ENCODE data around the gene SEC11C. TPM values are rescaled to one million over a fixed set of nuclear protein-coding genes. Genes with fewer than 3 reads are reported as not detected.

SEC11C gene
- polyA plus RNA-seq (2011; rRNA removed) (51.4 and 94.9 TPM in 2 replicates), polyA plus RNA-seq (2017; fragmentation: RNase III; extraction: RNeasy Plus Mini Kit Qiagen cat#74134 plus additional on column Dnase treatment) (65.1 to 71.1 TPM (median 66.5 TPM) in 3 replicates), polyA minus RNA-seq (2011; rRNA and poly(A)+ RNA removed) (6.5 and 7.8 TPM in 2 replicates)
- 32.9 and 34.4 TPM in 2 replicates for polyA plus RNA-seq (2012; cell fraction: cytosol; rRNA removed)
- polyA plus RNA-seq (2012; cell fraction: nucleus; rRNA removed) = 12.5 and 13.5 TPM in 2 replicates

DNA sequence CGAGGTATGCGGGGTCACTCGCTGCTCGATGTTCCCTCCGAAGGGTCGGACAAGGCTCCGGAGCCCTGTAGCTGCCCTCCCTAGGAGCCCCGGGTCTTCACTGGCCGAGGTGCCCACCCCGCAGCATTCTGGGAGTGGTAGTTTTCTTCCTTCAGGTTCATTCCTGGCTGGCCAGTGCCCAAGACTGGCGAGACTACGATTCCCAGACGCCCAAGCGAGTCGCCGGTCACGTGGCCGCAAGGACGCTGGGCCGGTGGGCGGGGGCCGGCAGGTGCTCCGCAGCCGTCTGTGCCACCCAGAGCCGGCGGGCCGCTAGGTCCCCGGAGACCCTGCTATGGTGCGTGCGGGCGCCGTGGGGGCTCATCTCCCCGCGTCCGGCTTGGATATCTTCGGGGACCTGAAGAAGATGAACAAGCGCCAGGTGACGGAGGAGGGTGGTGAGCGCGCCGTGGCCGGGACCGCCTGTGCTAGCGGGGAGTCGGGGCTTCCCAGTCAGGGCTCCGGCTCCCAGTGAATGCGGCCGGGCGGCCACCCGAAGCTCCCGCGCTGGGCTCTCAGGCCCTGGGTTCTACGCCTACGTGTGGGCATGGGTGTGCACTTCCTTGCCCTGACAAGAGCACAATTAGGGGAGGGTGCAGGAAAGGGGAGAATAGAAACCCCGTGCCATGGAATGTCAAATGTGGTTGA, at the start of gene SEC11C:
Gene SEC11C (plus strand): TSS at position 270 of the 687 bp plus-strand sequence. CDS start 65 bp downstream, at position 335.
- ATAC-seq = peak; percentile 97 to 99
- 0% methylated on average over 6 of the region's 55 CpGs for WGBS (ENCODE audit: missing lambda C conversion rate)
- Histone ChIP-seq H3K4me1 (0 out of 3 replicates have a peak, but pooled peaks cover 3% of the 10 kb centered on the region), H3K4me3 (peak within 1 kb of the TSS; percentile 75), H3K9me3 (no peaks in the 10 kb centered on the region), H3K4me2 (peak within 1 kb of the TSS; percentile 74), H3K27ac (peak within 1 kb of the TSS; percentile 81 to 92)
- peak; percentile 89 to 94 for DNase-seq (ENCODE audit: low read depth in 1 of 2, low spot score in 1 of 2)
- CTCF ChIA-PET = interaction anchor here (0.9 kb wide), 1 partner anchor 371 kb away, joined by 4 read pairs; no protein-coding TSS in a partner anchor
- POLR2A ChIA-PET = interaction anchor here (0.8 to 1.0 kb wide), 2 partner anchors 56 to 355 kb away, joined by 3 read pairs; no protein-coding TSS in a partner anchor
- no peak for FAIRE-seq
- TF ChIP-seq KDM5A (IDR thresholded peaks at IDR 0.05) (no peak), NR3C1 (IDR thresholded peaks at IDR 0.05) (no peak), FOSB (CRISPR knock-in tag; IDR thresholded peaks at IDR 0.05) (no peak), ESRRA (IDR thresholded peaks at IDR 0.05; ENCODE audit: borderline replicate concordance, low read length) (no peak), CHD2 (IDR thresholded peaks at IDR 0.05; ENCODE audit: low read length, partially characterized antibody) (no peak), HEYL (CRISPR knock-in tag; IDR thresholded peaks at IDR 0.05) (no peak), MYC (IDR thresholded peaks at IDR 0.05; ENCODE audit: borderline replicate concordance, low read length) (no peak), FOXS1 (CRISPR knock-in tag; IDR thresholded peaks at IDR 0.05) (no peak), EHMT2 (IDR thresholded peaks at IDR 0.05; ENCODE audit: low read depth) (no peak), HOXB5 (CRISPR knock-in tag; IDR thresholded peaks at IDR 0.05) (no peak), POLR2A (IDR thresholded peaks at IDR 0.05; ENCODE audit: low read length) (peak; percentile 36; the same call in 1 of the 2 replicates), ZSCAN20 (CRISPR knock-in tag; IDR thresholded peaks at IDR 0.05) (no peak), EP300 (IDR thresholded peaks at IDR 0.05) (no peak), CBX8 (IDR thresholded peaks at IDR 0.05) (no peak), ZNF302 (CRISPR knock-in tag; IDR thresholded peaks at IDR 0.05) (no peak), JUN (IDR thresholded peaks at IDR 0.05) (peak in 1 of 2 experiments; percentile 58; a peak in 2 of 5 replicates), CEBPB (IDR thresholded peaks at IDR 0.05) (no peak), NPAS2 (CRISPR knock-in tag; IDR thresholded peaks at IDR 0.05; ENCODE audit: borderline replicate concordance) (no peak), MAFK (IDR thresholded peaks at IDR 0.05; ENCODE audit: partially characterized antibody) (no peak), RARB (CRISPR knock-in tag; IDR thresholded peaks at IDR 0.05) (no peak), PHF8 (IDR thresholded peaks at IDR 0.05; ENCODE audit: borderline replicate concordance, low read depth) (peak; percentile 28; the same call in 1 of the 2 replicates), HOXB13 (CRISPR knock-in tag; IDR thresholded peaks at IDR 0.05; ENCODE audit: low read depth) (no peak)
- TF ChIP-seq, protein P1, sequence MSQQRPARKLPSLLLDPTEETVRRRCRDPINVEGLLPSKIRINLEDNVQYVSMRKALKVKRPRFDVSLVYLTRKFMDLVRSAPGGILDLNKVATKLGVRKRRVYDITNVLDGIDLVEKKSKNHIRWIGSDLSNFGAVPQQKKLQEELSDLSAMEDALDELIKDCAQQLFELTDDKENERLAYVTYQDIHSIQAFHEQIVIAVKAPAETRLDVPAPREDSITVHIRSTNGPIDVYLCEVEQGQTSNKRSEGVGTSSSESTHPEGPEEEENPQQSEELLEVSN (IDR thresholded peaks at IDR 0.05; ENCODE audit: borderline replicate concordance, low read depth) = no peak
- TF ChIP-seq, protein P2, sequence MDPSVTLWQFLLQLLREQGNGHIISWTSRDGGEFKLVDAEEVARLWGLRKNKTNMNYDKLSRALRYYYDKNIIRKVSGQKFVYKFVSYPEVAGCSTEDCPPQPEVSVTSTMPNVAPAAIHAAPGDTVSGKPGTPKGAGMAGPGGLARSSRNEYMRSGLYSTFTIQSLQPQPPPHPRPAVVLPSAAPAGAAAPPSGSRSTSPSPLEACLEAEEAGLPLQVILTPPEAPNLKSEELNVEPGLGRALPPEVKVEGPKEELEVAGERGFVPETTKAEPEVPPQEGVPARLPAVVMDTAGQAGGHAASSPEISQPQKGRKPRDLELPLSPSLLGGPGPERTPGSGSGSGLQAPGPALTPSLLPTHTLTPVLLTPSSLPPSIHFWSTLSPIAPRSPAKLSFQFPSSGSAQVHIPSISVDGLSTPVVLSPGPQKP (IDR thresholded peaks at IDR 0.05; ENCODE audit: low read depth, low read length) = no peak
- TF ChIP-seq, protein P3, sequence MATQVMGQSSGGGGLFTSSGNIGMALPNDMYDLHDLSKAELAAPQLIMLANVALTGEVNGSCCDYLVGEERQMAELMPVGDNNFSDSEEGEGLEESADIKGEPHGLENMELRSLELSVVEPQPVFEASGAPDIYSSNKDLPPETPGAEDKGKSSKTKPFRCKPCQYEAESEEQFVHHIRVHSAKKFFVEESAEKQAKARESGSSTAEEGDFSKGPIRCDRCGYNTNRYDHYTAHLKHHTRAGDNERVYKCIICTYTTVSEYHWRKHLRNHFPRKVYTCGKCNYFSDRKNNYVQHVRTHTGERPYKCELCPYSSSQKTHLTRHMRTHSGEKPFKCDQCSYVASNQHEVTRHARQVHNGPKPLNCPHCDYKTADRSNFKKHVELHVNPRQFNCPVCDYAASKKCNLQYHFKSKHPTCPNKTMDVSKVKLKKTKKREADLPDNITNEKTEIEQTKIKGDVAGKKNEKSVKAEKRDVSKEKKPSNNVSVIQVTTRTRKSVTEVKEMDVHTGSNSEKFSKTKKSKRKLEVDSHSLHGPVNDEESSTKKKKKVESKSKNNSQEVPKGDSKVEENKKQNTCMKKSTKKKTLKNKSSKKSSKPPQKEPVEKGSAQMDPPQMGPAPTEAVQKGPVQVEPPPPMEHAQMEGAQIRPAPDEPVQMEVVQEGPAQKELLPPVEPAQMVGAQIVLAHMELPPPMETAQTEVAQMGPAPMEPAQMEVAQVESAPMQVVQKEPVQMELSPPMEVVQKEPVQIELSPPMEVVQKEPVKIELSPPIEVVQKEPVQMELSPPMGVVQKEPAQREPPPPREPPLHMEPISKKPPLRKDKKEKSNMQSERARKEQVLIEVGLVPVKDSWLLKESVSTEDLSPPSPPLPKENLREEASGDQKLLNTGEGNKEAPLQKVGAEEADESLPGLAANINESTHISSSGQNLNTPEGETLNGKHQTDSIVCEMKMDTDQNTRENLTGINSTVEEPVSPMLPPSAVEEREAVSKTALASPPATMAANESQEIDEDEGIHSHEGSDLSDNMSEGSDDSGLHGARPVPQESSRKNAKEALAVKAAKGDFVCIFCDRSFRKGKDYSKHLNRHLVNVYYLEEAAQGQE (IDR thresholded peaks at IDR 0.05) = no peak
- TF ChIP-seq, protein P4, sequence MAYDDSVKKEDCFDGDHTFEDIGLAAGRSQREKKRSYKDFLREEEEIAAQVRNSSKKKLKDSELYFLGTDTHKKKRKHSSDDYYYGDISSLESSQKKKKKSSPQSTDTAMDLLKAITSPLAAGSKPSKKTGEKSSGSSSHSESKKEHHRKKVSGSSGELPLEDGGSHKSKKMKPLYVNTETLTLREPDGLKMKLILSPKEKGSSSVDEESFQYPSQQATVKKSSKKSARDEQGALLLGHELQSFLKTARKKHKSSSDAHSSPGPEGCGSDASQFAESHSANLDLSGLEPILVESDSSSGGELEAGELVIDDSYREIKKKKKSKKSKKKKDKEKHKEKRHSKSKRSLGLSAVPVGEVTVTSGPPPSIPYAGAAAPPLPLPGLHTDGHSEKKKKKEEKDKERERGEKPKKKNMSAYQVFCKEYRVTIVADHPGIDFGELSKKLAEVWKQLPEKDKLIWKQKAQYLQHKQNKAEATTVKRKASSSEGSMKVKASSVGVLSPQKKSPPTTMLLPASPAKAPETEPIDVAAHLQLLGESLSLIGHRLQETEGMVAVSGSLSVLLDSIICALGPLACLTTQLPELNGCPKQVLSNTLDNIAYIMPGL (CRISPR knock-in tag; IDR thresholded peaks at IDR 0.05; ENCODE audit: borderline replicate concordance) = no peak
- TF ChIP-seq, protein P5, sequence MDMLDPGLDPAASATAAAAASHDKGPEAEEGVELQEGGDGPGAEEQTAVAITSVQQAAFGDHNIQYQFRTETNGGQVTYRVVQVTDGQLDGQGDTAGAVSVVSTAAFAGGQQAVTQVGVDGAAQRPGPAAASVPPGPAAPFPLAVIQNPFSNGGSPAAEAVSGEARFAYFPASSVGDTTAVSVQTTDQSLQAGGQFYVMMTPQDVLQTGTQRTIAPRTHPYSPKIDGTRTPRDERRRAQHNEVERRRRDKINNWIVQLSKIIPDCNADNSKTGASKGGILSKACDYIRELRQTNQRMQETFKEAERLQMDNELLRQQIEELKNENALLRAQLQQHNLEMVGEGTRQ (IDR thresholded peaks at IDR 0.05) = peak; percentile 93
- TF ChIP-seq, protein P6, sequence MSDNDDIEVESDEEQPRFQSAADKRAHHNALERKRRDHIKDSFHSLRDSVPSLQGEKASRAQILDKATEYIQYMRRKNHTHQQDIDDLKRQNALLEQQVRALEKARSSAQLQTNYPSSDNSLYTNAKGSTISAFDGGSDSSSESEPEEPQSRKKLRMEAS (IDR thresholded peaks at IDR 0.05) = peak; percentile 71
- TF ChIP-seq, protein P7, sequence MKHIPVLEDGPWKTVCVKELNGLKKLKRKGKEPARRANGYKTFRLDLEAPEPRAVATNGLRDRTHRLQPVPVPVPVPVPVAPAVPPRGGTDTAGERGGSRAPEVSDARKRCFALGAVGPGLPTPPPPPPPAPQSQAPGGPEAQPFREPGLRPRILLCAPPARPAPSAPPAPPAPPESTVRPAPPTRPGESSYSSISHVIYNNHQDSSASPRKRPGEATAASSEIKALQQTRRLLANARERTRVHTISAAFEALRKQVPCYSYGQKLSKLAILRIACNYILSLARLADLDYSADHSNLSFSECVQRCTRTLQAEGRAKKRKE (CRISPR knock-in tag; IDR thresholded peaks at IDR 0.05; ENCODE audit: low read depth) = no peak
